Pulmonary artery endothelial cell (primary cell): ENCODE data around the gene SLC2A4. TPM values are rescaled to one million over a fixed set of nuclear protein-coding genes. Genes with fewer than 3 reads are reported as not detected.
A peak's percentile ranks its signal among the peaks of the same experiment; 100 is the strongest.

Experiments used
- DNase-seq: peaks from one replicate; pipeline ENCODE4 v3.0.0-alpha.2; 2011; ENCODE audit warnings: low read depth, low spot score
- total RNA-seq: library from RNA; depleted of rRNA; stranded (reverse); fragments of >200 nt; gene quantifications from 2 replicates; pipeline ENCODE4 v1.2.3, GENCODE V29; 2014

The SLC2A4 gene
- total RNA-seq, 1 donor from 2014 or later, result 0.07 TPM

DNA sequence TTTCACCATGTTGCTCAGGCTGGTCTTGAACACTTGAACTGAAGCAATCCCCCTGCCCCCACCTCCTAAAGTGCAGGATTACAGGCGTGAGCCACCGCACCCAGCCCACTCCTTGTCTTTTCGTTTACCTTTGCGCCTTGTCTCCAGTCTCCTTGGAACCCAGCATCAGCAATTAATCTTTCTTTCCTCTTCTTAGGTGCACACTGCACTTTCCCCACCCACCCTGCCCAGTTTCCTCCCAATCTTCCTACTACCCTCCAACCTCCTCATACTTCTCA lies 17.8 kb upstream of the SLC2A4 start:
- no peak for DNase-seq

DNA sequence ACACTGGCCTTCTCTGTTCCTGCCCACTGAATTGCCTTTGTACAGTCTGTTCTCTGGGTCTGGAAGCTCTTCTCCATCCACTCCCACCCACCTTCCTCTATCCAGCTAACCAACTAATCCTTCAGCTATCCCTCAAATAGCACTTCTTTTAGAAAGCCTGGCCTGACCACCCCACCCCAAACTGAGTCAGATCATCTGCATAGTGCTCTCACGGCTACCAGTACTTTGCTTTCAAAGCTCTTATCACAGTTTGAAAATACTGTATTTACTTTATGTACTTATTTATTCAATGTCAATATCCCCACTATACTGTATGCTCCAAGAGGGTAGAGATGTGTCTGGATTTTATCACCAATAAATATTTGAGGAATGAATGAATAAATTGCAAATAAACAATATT lies 14.7 kb upstream of the SLC2A4 start:
- no peak for DNase-seq

DNA sequence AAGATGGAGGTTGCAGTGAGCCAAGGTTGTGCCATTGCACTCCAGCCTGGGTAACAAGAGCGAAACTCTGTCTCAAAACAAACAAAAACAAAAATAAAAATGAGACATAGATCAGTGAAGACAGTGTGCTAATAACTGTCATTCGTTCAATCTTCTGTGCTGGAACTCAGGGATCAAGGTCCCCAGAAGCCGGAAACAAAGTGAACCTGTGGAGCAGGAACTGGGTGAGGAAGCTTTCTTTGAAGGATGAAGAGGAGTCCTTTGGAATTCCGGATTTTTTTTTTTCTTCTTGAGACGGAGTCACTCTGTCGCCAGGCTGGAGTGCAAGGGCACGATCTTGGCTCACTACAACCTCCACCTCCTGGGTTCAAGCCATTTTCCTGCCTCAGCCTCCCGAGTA lies 2.1 kb upstream of the SLC2A4 start:
- no peak for DNase-seq

DNA sequence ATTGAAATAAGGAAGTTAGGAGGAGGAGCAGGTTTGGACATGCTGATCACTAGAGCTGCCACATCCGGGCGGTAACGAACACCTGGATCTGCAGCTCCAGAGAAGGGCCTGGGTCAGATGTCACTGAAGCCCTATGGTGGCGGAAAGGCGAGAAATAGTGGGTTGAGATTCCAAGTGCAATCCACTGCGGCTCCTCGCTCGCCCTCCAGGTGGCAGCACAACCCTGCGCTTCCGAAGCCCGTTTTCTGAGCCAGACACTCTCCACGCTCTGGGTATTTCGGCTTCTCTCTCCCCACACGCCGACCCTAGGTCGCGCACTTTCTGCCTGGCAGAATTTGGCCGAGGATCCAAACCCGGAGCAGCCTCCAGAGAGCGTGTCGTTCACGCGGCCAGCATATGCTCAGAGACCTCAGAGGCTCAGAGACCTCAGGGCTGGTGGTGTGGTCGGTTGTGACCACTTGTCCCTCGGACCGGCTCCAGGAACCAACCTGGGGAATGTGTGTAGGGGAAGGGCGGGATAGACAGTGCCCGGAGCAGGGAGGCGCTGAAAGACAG lies 922 bp upstream of the SLC2A4 start:
- DNase-seq, result peak; percentile 32

DNA sequence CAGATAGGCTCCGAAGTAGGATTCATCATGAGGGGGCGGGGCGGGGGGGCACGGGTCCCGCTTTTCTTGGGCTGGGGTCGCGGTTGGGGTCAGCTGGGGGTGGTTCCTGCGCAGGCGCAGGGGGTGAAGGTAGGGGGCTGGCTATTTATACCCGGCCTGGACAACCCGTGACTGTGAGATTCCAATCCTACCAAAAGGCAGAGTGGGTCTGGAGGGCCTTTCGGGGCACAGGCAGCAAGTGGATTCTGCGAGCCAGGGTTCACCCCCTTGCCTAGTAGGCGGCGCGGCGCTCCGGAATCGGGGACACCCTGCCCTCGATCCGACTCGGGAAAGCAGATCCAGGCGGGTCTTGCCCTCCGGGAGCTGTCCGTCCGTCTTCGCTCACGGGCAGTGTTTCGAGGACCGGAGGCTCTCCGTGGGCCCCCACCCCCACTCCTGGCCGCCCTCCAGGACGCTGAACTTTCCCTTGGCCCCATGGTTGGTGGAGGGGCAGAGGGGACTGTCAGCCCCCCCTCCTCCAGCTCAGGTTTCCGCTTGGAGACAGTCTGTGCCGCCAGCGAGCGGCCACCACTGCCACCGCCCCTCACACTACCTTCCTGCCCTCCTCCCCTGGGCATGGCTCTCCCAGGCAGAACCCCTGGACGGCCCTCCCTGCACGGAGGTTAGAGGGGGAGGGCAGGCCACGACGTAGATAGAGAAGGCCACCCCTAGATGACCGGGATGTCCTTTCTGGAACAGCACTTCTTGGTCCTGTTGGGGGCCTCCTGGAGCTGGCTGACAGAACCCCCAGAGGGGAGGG lies 634 bp downstream of the SLC2A4 start:
- no peak for DNase-seq

DNA sequence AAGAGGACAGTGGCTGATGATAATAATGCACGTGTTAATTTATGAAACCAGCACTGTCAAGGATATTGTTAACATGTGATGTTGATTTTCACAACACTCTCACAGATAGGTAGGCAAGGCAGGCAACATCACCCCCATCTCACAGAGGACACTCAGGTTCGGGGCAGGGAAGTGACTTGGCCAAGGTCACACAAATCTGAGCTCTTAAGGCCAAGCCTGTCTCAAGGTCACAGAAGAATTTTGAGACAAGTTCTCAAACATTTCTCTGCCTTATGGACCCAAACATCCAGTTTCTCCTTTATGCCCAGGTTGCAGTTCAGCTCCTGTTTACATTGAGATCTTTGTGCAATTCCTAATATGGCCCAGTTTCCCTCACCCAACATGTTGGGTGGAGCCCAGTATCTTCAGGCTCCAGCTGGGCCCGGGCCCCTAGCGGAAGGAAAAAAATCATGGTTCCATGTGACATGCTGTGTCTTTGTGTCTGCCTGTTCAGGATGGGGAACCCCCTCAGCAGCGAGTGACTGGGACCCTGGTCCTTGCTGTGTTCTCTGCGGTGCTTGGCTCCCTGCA lies 1.3 kb downstream of the SLC2A4 start:
- no peak for DNase-seq

DNA sequence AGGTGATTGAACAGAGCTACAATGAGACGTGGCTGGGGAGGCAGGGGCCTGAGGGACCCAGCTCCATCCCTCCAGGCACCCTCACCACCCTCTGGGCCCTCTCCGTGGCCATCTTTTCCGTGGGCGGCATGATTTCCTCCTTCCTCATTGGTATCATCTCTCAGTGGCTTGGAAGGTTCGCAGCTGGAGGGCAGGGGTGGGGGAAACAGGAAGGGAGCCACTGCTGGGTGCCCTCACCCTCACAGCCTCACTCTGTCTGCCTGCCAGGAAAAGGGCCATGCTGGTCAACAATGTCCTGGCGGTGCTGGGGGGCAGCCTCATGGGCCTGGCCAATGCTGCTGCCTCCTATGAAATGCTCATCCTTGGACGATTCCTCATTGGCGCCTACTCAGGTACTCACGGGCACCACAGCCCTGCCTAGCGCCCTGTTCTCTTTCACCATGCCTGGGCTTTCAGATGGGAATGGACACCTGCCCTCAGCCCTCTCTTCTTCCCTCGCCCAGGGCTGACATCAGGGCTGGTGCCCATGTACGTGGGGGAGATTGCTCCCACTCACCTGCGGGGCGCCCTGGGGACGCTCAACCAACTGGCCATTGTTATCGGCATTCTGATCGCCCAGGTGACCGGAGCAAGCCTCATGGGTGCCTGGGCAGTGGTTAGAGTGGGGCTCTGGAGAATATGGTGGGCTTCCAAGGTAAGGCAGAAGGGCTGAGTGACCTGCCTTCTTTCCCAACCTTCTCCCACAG lies 2.1 kb downstream of the SLC2A4 start:
- no peak for DNase-seq

DNA sequence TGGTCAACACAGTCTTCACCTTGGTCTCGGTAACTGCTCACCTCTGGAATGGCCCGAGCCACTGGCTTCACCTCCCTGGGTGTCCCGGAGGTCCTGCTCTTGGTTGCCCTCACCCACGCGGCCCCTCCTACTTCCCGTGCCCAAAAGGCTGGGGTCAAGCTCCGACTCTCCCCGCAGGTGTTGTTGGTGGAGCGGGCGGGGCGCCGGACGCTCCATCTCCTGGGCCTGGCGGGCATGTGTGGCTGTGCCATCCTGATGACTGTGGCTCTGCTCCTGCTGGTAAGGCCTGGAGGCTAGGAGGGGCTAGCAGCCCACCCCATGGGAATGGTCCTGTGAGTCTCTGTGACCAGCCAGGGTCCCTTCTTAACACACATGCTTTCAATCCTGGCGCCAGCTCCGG lies 3.4 kb downstream of the SLC2A4 start:
- DNase-seq, result no peak

DNA sequence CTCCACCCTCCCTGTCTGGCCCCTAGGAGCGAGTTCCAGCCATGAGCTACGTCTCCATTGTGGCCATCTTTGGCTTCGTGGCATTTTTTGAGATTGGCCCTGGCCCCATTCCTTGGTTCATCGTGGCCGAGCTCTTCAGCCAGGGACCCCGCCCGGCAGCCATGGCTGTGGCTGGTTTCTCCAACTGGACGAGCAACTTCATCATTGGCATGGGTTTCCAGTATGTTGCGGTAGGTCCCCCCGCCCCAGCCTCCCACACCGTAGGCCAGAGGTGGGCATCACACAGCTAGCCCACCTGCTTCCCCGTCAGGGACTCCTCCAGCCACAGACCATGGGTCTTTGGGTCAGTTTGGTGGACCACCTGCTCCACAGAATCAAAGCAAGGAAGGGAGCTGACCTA lies 4.2 kb downstream of the SLC2A4 start:
- no peak for DNase-seq

DNA sequence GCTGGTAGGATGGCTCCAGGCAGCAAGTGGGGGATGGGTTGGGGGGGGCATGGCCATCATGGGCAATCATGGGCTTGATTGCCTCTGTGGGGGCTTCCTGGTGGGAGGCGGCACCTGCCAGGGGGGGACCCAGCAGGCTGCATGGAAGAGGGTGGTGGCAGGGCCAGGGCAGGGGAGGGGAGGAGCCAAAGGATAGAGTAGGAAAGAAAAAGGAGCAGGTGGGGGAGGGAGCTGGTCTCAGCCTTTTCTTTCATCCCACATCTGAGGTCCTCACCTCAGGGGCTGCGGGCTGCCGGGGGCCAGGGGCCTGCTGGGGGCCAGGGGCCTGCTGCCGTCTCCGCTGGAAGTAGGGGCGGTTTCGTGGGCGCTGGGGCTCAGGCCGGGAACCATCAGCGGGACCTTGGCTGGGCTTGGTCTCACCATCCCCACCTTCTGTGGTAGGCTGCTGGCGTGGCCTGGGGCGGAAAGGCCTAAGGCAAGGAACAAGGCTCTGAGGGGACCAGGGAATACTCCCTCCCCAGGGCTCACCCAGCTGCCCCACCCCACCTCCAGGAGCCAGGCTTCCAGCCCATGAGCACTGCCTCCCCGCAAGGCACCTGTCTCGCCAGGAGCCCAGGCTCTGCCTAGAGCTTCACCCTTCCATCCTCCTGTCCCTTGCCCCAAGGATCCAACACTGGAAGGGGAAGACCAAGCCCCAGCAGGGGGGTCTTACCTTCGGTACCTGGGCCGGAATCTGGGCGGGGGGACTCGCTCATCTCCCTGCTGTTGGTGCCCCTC lies 7.9 kb downstream of the SLC2A4 start:
- DNase-seq, result no peak

DNA sequence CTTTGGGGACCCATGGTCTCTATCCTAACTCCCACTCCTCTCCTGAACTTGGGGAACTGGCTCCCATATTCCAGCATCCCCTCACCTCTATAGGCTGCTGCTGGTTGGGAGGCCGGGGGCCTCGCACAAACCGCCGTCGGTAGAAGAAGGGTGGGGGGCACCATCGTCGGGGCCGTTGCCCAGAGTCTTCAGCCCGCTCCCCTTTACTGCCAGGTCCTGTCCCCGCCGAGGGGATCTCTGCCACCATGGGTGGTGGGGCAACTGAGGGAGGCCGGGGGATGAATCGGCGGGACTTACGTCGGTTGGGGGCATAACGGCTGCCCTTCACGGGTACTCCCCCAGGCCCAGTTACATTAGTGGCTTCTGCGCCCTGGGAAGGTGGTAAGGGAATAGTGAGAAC lies 8.6 kb downstream of the SLC2A4 start:
- no peak for DNase-seq

DNA sequence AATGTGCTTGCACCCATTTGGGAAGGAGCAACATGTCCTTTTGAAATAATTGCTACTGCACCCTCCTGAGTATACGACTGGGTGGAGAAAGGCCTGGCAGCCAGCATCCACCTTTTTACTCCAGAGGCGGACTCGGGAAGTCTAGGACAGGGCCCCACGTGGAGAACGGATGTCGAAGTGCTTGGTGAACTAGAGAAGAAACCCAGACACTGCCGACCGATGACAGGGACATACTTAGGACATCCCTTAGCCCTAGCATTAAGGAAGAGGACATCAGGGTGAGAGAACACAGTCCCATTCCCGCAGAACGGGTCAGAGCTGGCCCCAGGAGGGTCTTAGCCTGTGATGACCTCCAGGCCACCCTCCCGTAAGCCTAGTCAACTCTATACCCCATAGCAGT lies 9.2 kb downstream of the SLC2A4 start:
- no peak for DNase-seq

DNA sequence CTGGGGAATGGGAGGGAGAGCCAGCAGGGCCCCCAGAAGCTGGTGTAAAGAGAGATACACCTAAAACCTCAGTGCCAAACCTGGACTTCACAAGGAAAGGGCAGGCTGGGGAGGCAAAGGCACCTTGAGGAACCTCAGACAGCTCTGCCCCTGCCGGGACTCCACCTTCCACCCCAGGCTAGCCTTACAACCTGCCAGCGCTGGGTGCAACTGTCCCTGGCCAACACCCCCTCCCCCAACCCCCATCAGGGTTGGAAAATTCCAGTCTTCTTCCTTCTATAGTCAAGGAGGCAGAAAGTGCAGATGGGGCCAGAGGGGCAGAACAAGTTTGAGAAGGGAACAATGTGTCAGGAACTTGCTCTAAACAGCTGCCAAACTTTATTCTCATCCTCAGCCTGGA lies 10.7 kb downstream of the SLC2A4 start:
- no peak for DNase-seq

DNA sequence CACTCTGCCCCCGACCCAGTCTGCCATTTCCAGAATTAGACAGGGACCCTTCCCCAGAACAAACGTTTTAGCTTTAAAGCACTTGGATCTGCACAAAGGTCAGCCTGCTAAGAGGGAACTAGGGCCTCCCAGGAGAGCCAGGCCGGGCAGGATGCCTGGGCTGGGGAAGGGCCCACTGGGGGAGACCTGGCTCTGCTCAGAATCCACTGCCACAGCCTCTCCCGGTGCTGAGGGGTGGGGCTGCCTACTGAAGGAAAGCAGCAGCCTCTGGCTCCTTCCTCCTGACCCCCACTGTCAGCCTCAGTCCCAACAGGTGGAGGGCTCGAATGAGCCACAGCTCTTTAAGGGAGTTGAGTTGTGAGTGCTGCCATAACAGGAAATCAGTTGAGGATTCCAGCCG lies 11.2 kb downstream of the SLC2A4 start:
- no peak for DNase-seq

DNA sequence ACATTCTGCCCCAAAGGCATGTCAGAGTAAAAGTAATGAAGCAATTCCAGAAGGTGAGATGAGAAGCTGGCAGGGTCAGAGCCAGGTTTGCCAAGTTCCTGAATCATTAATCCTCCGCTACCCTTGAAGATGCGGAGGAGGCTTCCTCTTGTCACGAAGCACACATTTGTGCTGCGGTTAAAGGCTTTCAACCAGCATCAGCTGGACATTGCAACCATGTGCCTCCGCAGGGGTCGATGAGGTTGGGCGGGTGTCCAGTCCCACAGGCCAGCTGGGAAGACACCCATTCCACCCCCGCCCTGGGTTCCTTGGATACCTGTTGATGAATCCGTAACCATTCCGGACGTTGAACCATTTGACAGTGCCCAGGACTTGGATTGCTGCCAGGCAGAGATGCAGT lies 11.6 kb downstream of the SLC2A4 start:
- DNase-seq, result no peak

DNA sequence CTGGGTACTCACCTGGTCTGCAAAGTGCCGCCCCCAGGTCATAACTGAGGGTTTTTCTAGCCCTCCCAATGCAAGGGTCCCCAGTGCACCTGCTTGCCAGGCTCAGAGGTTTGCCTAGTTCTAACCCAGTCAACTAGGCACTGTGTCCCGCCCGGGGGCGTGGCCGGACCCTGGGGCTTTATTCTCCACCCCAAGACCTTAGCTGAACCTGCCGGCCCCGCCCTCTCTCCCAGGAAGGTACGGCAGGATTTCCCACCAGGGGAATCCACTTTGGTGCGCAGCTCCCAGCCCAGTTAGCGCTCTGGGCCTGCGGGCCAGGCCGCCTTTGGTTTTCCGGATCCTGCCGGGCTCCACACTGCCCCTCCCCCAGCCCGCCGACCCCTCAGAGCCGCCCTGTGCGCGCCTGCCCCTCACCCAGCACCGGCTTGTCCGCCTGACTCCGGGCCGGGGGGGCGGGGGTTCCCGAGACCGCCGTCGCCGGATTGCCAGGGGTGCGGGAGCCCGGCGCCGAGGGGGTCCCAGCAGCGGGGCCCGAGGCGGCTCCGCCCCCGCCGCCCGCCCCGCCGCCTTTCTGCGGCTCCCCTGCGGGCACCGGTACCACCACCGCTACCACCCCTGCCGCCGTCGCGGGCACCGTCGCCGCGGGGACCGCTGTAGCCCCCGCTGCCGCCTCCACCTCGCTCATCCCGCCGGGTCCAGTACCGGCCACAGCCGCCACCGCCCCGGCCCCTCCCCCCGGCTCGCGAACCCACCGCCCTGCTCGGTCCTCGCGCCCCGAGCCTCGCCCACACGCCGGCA lies 12.5 kb downstream of the SLC2A4 start:
- no peak for DNase-seq

DNA sequence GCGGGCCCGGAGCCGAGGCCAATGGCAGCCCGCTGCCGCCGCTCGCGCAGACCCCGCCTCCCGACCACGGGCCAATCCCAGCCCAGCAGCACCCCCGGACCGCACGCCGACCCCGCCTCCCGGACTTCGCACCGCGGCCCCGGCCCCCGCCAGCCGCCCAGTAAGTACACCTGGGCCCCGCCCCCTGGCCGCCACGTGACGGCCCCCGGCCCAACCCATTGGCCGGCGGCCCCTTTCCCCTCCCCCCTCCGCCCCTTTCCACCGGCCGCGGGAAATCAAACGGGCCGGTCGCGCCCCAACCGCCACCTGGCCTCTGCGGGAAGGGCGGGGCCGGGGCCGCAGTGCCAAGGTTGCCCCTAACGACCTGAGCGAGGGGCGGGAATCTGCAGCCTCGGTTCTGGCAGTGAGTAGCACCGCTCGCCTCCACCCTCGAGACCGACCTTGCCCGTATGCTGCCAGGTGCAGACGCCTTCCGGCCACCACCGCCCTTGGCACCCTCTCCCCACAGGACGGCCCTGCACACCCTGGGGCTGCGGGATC lies 13.2 kb downstream of the SLC2A4 start, which contains the start of gene YBX2:
Gene YBX2, minus strand, starts transcription at position 26 of the 540 bp plus-strand sequence. CDS start 139 bp downstream, outside the sequence.
- no peak for DNase-seq

DNA sequence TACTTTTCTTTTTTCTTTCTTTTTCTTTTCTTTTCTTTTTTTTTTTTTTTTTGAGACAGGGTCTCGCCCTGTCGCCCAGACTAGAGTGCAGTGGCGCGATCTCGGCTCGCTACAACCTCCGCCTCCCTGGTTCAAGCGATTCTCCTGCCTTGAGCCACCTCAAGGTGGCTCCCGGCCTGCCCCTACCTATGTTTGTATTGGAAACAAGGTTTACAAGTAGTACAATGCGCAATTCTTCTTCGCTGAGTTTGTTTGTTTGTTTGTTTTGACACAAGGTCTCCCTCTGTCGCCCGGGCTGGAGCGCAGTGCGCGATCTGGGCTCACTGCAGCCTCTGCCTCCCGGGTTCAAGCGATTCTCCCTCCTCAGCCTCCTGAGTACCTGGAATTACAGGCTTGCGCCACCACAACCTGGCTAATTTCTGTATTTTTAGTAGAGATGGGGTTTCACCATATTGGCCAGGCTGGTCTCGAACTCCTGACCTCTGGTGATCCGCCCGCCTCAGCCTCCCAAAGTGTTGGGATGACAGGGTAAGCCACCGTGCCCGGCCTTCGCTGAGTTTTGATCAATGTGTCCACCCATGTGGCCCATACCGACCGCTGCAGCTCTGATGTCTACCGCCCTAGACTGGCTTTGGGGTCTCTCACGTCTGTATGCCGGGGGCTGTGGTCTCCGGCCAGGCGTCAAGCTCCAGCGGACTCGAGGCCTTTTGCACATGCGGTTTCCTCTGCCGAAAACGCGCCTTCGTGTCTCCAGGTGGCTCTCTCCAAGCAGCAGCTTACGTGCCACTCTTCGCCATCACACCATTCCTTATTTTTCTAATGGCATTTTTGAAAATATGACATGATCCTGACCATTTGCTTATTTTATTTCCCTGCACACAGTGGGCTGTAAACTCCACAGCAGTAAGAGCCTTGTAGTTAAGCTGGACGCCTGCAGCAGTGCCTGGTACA lies 14.0 kb downstream of the SLC2A4 start:
- no peak for DNase-seq

DNA sequence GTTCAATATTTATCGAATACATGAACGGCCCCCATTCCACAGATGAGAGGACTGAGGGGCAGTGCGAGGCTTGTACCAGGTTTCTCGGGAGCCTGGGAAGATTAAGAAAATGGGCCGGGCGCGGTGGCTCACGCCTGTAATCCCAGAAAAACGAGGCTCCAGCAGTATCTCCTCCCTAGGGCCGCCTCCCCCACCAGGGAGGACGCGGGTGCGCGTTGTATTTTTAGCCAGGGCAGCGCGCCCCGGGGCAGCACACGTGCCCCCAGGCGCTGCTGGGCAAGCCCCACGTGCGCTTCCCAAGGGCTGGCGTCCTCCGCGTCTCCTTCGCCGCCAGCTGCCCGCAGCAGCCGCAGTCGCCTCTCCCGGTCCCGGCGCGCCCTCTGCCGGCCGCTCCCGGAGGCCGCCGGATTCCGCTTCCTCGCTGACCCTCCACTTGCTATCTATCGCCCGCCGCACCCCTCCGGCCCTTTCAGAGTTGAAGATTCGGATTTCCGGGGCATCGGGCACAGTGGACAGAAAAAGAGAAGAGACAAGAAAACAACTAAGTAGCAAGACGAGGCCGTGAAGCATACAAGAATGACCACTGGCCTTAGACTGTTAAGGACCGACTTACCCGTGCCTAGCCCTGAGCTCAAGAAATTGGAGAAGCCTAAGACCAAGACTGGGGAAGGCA lies 14.8 kb downstream of the SLC2A4 start:
- DNase-seq, result peak; percentile 44
